Measurements from ENCODE around the gene P2RX3. TPM values are rescaled to one million over a fixed set of nuclear protein-coding genes. Genes with fewer than 3 reads are reported as not detected.

The P2RX3 gene
- total RNA-seq, 1 donor from 2014 or later, result not detected

DNA sequence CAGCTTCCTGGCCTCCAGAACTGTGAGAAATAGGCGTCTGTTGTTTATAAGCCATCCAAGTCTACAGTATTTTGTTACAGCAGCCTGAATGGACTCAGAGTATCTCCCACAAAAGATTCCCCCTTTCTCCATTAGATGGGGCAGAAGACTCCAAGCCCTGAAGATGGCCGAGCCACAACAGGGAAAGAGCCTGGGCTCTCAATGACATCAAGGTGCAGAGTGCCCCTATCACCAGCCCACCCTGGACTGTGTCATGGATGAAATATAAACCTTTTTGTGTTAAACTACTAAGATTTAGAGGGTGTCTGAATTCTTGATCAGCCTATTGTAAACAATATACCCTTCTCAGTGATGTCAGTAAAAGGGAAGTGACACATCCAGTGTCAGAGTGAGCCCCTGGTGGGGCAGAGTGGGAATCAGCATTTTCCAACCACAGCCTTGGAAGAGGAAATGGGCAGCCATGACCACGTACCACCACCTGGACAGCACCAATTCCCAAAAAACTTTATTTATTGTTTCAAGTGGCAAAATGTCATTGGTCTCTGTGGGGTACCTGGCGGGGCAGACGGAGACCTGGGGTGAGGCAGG is 38.9 kb upstream of the P2RX3 start:
- H3K36me3 ChIP-seq, result peaks cover 13 to 51% of the 10 kb centered on the region in 2 donors
- intact Hi-C loops (cut with DNase I), result no loop called here
- H3K4me3 ChIP-seq, result no peak overlapping the region
- TF ChIP-seq POLR2AphosphoS5 (IDR thresholded peaks at IDR 0.05; ENCODE audit: insufficient read depth in 1 of 2, low read depth in 1 of 2) (no peak), POLR2A (IDR thresholded peaks at IDR 0.05) (no peak)
- TF ChIP-seq, protein P1, sequence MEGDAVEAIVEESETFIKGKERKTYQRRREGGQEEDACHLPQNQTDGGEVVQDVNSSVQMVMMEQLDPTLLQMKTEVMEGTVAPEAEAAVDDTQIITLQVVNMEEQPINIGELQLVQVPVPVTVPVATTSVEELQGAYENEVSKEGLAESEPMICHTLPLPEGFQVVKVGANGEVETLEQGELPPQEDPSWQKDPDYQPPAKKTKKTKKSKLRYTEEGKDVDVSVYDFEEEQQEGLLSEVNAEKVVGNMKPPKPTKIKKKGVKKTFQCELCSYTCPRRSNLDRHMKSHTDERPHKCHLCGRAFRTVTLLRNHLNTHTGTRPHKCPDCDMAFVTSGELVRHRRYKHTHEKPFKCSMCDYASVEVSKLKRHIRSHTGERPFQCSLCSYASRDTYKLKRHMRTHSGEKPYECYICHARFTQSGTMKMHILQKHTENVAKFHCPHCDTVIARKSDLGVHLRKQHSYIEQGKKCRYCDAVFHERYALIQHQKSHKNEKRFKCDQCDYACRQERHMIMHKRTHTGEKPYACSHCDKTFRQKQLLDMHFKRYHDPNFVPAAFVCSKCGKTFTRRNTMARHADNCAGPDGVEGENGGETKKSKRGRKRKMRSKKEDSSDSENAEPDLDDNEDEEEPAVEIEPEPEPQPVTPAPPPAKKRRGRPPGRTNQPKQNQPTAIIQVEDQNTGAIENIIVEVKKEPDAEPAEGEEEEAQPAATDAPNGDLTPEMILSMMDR (IDR thresholded peaks at IDR 0.05), result no peak
- no peak overlapping the region for H3K27ac ChIP-seq
- peaks cover 25% of the 10 kb centered on the region for H3K4me1 ChIP-seq
- DNase-seq (ENCODE audit: extremely low spot score in 2 of 2), result no peak
- H3K27me3 ChIP-seq, result no peaks in the 10 kb centered on the region
- peaks cover 9% of the 10 kb centered on the region for H3K9me3 ChIP-seq

DNA sequence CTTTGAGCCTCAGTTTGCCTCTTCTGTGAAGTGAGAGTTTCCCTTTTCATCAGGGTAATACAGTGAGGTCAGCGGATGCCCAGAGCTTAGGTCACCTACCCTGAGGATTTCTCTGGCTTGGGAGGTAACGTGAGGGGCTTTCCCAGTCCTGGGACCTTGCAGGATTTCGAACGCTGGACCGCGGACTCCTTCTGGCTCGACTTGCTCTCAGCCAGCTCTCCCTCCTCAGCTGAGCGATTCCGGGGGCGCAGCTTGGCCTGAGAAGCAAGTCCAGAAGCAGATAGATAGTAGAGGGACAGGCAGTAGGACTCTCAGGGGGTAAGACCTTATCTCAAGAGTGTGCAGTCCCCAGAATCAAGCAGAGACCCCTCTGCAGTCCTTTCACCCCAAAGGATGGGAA is 37.4 kb upstream of the P2RX3 start:
- no peak for DNase-seq (ENCODE audit: extremely low spot score in 2 of 2)
- H3K4me1 ChIP-seq, result peaks cover 29% of the 10 kb centered on the region
- H3K36me3 ChIP-seq, result peaks cover 13 to 51% of the 10 kb centered on the region in 2 donors
- no peaks in the 10 kb centered on the region for H3K27me3 ChIP-seq
- H3K4me3 ChIP-seq, result no peak overlapping the region
- TF ChIP-seq POLR2A (IDR thresholded peaks at IDR 0.05), result no peak
- TF ChIP-seq, protein P1 (IDR thresholded peaks at IDR 0.05), result no peak
- no peak for TF ChIP-seq POLR2AphosphoS5 (IDR thresholded peaks at IDR 0.05; ENCODE audit: insufficient read depth in 1 of 2, low read depth in 1 of 2)
- intact Hi-C loops (cut with DNase I), result no loop called here
- peaks cover 9% of the 10 kb centered on the region for H3K9me3 ChIP-seq
- H3K27ac ChIP-seq, result no peak overlapping the region

DNA sequence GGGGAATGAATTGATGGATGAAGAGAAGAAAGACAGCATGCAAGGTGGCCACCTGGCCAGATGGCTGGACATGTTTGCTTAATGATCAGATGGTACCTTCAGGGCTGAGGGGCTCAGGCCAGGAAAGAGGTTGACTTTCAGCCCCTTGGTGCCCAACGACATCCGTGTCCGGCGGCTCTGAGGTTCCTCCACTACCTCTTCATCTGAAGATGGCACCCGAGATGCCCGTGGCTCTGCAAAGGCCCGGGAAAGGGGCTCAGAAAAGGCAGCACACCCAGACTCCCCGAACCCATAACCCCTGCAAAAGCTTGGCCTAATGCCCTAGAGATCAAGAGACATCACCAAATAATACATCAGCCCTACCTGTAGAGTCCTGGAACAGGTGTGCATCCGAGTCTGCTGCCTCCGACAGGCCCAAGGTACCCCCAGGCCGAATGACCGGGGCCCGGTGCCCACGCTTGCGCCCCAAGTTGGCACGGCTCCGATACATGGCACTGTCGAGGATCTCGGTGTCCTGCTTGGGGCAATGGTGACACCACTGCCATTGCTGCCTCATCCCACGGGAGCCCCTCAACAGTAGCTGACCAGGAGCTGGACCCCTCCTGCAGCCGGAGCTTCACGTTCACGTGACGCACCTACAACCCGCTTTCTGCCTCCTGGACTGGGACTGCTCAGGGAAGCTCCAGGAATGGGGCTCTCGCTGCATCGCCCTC is 36.3 kb upstream of the P2RX3 start:
- DNase-seq (ENCODE audit: extremely low spot score in 2 of 2), result no peak
- no peak overlapping the region for H3K4me3 ChIP-seq
- H3K36me3 ChIP-seq, result peaks cover 13 to 51% of the 10 kb centered on the region in 2 donors
- H3K27ac ChIP-seq, result no peak overlapping the region
- intact Hi-C loops (cut with DNase I), result no loop called here
- peaks cover 40% of the 10 kb centered on the region for H3K4me1 ChIP-seq
- no peak for TF ChIP-seq POLR2AphosphoS5 (IDR thresholded peaks at IDR 0.05; ENCODE audit: insufficient read depth in 1 of 2, low read depth in 1 of 2)
- TF ChIP-seq, protein P1 (IDR thresholded peaks at IDR 0.05), result no peak
- TF ChIP-seq POLR2A (IDR thresholded peaks at IDR 0.05), result no peak
- no peaks in the 10 kb centered on the region for H3K27me3 ChIP-seq
- peaks cover 9% of the 10 kb centered on the region for H3K9me3 ChIP-seq

DNA sequence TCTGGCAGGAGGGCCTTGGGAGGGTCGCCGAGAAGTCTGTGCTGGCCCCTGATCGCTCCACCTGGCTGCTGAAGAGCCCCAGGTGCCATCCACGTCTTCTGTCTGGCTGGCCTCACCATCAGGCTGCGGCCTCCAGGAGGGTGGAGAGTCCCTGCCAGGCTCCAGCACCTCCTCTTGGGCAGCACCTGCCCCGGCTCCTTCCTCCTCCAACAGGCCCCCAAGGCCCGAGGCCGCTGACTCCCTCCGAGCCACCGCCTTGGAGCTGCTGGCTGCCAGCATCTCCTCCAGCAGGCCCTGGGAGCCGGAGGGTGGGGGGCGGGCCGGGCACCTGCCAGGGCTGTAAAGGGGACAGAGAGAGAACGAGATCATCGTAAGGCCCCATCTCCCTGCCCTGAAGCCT is 35.7 kb upstream of the P2RX3 start:
- Histone ChIP-seq H3K4me1 (peaks cover 46% of the 10 kb centered on the region), H3K27me3 (no peaks in the 10 kb centered on the region), H3K27ac (no peak overlapping the region), H3K36me3 (peaks cover 13 to 51% of the 10 kb centered on the region in 2 donors), H3K4me3 (no peak overlapping the region), H3K9me3 (peaks cover 9% of the 10 kb centered on the region)
- DNase-seq (ENCODE audit: extremely low spot score in 2 of 2), result no peak
- TF ChIP-seq POLR2AphosphoS5 (IDR thresholded peaks at IDR 0.05; ENCODE audit: insufficient read depth in 1 of 2, low read depth in 1 of 2), result no peak
- TF ChIP-seq, protein P1 (IDR thresholded peaks at IDR 0.05), result no peak
- TF ChIP-seq POLR2A (IDR thresholded peaks at IDR 0.05), result no peak
- intact Hi-C loops (cut with DNase I), result no loop called here
